ENCODE measurements around the gene HAO1.
"Not testable (repeated sequence)": the region's sequence is repeated elsewhere in the genome, so short reads cannot be mapped to it uniquely, and the experiment has no call there.

Gene HAO1

GRCh38 chr20:7940341-7940740 is at the start of gene HAO1:
Gene HAO1, minus strand, starts transcription at chr20:7940458. Its CDS starts 36 bp downstream, at chr20:7940422.
- DNase-seq, result no peak

DNA sequence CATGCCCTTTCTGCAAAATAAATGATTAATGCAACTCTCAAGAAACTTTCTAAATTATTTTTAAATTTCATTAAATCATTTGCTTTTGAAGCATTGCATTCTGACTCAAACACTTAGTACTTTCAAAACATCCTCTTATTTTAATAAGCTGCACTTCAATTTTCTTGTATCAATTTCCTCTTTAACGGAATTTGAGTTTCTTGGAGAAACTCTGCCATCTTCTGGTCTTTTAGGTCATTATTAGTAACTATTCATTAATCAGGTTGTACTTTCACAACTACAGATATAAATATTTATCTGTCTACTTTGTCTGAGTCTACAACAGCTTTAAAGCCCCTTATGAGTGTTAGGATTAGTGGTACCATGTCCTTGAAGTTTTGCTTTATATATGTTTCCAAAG is 49.1 kb upstream of the HAO1 start:
- DNase-seq, result no peak

DNA sequence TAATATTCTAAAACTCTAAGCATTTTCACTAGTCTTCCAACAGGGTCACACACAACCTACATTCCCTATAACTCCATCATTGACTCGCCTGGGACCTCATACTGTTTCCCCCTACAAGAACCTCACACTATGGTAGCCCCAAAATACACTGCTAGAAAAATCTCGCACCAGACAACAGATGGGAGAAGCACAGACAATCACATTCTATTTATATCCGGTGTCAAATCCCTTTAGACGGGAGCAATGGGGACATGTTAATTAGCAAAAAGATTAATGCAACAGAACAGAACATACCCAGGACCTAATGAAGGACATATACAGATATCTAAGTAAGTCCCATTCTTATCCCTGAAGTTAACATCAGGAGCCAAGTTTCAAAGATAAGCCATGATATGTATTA is 45.7 kb upstream of the HAO1 start:
- no peak for DNase-seq

GRCh38 chr20:7984192-7984591 is 43.9 kb upstream of the HAO1 start:
- DNase-seq, result no peak

GRCh38 chr20:7981374-7981773 is 41.1 kb upstream of the HAO1 start:
- no peak for DNase-seq

- DNase-seq, result no peak
Observed at GRCh38 chr20:7980332-7981046, 40.2 kb upstream of the HAO1 start.

- no peak for DNase-seq
Observed at GRCh38 chr20:7977709-7978108, 37.5 kb upstream of the HAO1 start.

DNA sequence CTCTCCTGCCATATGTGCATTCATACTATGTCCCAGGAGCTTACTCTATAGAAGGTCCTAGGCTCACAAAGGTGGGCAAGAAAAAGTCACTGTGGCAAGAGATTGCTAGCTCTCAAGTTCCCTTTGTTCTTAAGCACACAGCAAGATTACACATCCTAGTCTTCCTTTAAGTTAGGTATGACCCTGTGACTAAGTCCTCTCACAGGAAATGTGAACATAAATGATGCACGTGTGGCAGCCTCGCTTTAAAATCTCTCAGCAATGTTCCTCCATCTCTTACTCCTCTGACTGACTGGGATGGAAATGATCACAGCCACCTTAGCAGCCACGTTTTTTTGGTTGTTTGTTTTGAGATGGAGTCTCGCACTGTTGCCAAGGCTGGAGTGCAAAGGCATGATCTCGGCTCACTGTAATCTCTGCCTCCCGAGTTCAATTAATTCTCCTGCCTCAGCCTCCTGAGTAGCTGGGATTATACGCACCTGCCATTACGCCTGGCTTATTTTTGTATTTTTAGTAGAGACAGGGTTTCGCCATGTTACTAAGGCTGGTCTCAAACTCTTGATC is 35.7 kb upstream of the HAO1 start:
- DNase-seq, result no peak

GRCh38 chr20:7974785-7975435 is 34.7 kb upstream of the HAO1 start:
- no peak for DNase-seq

- DNase-seq, result no peak
Observed at GRCh38 chr20:7971536-7972280, 31.4 kb upstream of the HAO1 start.

DNA sequence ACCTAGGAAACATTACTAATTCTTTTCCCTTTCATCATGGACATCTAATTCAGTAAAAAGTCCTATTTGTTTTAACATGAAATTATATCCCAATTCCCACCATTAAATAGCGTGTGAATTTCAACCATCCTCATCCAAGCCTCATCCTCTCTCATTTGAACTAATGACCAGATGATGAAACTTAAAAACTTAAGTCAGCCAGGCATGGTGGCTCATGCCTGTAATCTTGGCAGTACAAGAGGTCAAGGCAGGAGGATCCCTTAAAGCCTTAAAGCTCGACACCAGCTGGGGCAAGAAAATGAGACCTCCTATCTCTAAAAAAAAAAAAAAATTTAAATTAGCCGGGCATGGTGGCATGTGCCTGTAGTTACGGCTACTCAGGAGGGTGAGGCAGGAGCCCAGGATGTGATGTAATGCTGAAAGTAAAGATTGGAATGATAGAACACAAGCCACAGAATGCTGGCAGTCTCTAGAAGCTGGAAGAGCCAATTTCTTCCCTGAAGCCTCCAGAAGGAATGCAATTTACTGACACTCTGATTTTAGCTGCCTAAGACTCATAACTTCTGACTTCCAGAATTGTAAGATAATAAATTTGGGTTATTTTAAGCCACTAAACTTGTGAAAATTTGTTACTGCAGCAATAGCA is 27.1 kb upstream of the HAO1 start:
- no peak for DNase-seq

- no peak for DNase-seq
Observed at GRCh38 chr20:7966176-7966575, 25.9 kb upstream of the HAO1 start.

GRCh38 chr20:7959484-7959883 is 19.2 kb upstream of the HAO1 start:
- DNase-seq, result no peak

GRCh38 chr20:7956561-7956960 is 16.3 kb upstream of the HAO1 start:
- not testable (repeated sequence) for DNase-seq

- no peak for DNase-seq
Observed at GRCh38 chr20:7950387-7950786, 10.1 kb upstream of the HAO1 start.

DNA sequence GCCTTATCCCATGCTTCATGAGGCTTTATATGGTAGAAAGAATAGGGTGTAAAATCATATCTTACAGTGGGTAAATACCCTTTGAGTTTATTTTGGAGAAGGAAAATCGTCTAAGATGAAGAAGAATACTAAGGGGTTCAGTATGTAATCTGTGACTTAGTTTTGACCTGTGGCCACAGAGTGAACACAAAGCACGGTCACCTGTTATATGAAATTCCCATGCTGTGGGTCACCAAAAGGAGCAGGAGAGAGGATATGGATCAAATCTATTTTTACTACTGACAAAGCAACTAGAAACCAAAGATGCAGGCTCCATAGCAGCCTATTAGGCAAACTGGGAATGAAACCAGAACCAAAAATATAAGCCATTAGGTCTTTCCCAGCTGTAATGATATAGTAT is 3.6 kb upstream of the HAO1 start:
- no peak for DNase-seq

- no peak for DNase-seq
Observed at GRCh38 chr20:7939663-7940062, 595 bp downstream of the HAO1 start.

- no peak for DNase-seq
Observed at GRCh38 chr20:7938058-7938457, 2.2 kb downstream of the HAO1 start.

DNA sequence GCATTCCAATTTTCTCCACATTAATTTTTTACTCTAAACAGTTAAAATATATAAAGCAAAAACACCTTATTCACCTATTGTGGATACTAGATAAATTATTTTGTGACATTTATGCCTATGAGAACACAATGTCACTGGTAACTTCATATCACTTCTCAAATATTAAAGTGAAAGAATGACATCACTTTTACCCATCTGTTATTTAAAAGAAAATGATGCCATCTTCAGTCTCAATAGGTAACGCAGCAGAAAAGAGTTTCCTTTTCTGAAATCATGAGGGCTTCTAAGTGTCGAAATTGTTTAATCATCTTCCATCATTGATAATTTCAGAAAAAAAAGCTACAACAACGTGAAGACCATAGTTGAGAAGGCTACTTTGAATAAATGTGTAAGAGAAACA is 2.9 kb downstream of the HAO1 start:
- DNase-seq, result no peak

- no peak for DNase-seq
Observed at GRCh38 chr20:7935027-7935551, 5.2 kb downstream of the HAO1 start.

- DNase-seq, result no peak
Observed at GRCh38 chr20:7933346-7933745, 6.9 kb downstream of the HAO1 start.

- DNase-seq, result no peak
Observed at GRCh38 chr20:7930343-7930742, 9.9 kb downstream of the HAO1 start.

GRCh38 chr20:7926767-7927166 is 13.5 kb downstream of the HAO1 start:
- no peak for DNase-seq
